ENCODE results near the gene CREM.

- TF ChIP-seq CTCF (conservative IDR thresholded peaks at IDR 0.05; ENCODE audit: low read length) (no peak), EZH2phosphoT487 (IDR thresholded peaks at IDR 0.05; ENCODE audit: borderline replicate concordance) (no peak)
Observed at GRCh38 chr10:35204650-35205319, 78.1 kb downstream of the CREM start.

Measured in Loucy (cell line).